COR-L47 (cell line): ENCODE results near the gene BIRC7.

Source experiments
- DNase-seq: peaks from one replicate; lab custom pipeline; 2025; lab: John Stamatoyannopoulos, UW

BIRC7 gene

GRCh38 chr20:63248835-63249591 lies 13.3 kb downstream of the BIRC7 start:
- no peak for DNase-seq

GRCh38 chr20:63249891-63250290 lies 14.2 kb downstream of the BIRC7 start:
- DNase-seq: no peak

DNA sequence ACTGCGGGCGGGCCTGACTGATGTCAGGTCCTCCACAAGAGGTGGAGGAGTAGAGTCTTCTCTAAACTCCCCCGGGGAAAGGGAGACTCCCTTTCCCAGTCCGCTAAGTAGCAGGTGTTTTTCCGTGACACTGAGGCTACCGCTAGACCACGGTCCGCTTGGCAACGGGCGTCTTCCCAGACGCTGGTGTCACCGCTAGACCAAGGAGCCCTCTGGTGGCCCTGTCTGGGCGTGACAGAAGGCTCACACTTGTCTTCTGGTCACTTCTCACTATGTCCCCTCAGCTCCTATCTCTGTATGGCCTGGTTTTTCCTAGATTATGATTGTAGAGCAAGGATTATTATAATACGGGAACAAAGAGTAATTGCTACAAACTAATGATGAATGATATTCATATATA lies 15.6 kb downstream of the BIRC7 start:
- DNase-seq: peak; percentile 12

- DNase-seq: no peak
These were observed 16.6 kb downstream of the BIRC7 start for GRCh38 chr20:63252284-63252711.

DNA sequence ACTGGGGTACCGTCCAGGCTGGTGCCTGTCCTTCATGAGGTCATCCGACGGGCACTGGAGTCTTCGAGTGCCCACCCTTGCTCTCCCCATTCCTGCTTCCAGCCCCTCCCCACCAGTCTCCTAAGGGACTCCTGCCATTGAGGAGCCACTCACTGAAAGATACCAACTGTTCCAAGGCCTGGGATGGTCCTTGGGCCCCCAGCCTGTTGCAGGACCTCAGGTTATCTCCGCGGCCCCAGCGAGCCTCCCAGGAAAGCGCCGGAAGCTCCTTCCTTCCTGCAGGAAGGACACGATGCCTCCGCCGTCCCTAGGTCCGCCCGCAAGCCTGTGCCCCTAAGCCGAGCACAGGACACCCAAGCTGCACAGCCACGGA lies 17.3 kb downstream of the BIRC7 start:
- DNase-seq: no peak

DNA sequence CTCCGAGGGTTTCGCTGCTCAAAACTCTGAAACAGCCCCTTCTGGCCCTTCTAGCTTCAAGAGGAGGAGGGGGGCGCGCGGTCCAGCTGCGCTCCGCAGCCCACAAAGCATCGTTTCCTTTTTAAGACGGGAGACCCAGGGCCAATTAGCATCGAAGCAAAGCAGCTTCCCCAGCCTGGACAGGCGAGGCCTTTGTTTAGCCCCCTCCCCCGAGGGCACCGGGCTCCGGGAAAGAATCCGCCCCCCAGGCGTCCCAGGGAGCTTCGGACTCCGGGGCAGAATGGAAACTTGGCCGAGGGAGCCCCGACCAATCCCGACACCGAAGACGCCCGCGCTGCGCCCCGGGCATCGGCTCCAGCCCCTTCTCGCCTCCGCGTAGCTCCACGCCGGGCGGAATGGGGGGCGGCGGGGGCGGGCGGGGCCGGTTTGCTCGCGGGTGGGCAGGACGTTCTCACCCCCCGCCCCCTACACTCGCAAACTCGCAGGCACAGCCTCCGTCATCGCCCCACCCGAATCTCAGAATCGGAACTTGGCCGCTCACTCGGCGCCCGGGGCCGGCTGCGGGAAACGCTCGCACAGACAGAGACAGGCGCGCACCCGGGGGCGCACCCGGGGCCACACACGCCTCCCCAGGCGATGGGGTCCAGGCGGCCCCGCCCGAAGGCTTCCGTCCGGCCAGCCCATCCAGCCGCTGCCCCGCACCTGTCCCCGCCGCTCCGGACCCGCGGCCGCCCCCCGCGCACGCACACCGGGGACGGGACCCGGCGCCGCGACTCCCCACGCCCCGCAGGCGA lies 17.9 kb downstream of the BIRC7 start:
- no peak for DNase-seq

DNA sequence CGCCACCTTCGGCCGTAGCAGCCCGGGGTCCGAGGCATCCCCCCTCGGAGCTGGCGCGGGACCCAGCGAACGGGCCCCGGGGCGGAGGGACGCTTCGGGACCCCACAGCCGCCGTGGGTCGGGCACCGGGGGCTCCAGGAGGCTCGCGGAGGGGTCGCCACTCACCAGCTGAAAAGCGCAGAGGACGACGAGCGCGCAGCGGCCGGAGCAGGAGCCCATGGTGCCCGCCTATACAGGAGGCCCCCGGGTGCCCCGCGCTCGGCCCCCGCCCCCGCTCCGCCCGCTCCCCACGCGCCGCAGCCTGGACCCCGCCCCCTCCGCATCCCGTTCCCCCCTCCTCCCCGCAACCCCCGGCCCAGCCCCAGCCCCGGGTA lies 18.5 kb downstream of the BIRC7 start, which contains the start of gene NKAIN4:
TSS of gene NKAIN4 (minus strand) at position 232 of the 374 bp plus-strand sequence. CDS start at position 219, 13 bp downstream.
- DNase-seq: no peak

- DNase-seq: no peak
These were observed 19.1 kb downstream of the BIRC7 start for GRCh38 chr20:63254606-63255384.

GRCh38 chr20:63255931-63256704 lies 20.4 kb downstream of the BIRC7 start:
- DNase-seq: no peak

DNA sequence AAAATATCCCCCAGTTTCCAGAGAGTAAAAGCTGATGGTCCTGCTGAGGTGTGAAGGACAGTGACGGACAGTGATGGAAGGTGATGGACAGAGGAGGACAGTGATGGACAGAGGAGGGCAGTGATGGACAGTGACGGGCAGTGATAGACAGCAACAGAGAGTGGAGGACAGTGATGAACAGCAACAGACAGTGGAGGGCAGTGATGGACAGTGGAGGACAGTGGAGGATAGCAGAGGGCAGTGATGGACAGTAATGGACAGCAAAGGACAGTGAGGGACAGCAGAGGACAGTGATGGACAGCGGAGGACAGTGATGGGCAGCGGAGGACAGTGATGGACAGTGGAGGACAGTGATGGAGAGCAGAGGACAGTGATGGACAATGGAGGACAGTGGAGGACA lies 21.2 kb downstream of the BIRC7 start:
- DNase-seq: no peak

DNA sequence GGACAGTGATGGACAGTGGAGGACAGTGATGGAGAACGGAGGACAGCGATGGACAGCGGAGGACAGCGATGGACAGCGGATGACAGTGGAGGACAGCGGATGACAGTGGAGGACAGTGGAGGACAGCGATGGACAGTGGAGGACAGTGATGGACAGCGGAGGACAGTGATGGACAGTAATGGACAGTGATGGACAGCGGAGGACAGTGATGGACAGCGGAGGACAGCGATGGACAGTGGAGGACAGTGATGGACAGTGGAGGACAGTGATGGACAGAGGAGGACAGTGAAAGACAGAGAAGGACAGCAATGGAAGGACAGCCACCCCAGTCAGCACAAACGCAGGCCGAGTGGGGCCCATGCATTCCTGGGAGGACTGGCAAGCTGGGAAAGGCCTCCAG lies 21.9 kb downstream of the BIRC7 start:
- no peak for DNase-seq

- no peak for DNase-seq
These were observed 23.1 kb downstream of the BIRC7 start for GRCh38 chr20:63258781-63259180.

DNA sequence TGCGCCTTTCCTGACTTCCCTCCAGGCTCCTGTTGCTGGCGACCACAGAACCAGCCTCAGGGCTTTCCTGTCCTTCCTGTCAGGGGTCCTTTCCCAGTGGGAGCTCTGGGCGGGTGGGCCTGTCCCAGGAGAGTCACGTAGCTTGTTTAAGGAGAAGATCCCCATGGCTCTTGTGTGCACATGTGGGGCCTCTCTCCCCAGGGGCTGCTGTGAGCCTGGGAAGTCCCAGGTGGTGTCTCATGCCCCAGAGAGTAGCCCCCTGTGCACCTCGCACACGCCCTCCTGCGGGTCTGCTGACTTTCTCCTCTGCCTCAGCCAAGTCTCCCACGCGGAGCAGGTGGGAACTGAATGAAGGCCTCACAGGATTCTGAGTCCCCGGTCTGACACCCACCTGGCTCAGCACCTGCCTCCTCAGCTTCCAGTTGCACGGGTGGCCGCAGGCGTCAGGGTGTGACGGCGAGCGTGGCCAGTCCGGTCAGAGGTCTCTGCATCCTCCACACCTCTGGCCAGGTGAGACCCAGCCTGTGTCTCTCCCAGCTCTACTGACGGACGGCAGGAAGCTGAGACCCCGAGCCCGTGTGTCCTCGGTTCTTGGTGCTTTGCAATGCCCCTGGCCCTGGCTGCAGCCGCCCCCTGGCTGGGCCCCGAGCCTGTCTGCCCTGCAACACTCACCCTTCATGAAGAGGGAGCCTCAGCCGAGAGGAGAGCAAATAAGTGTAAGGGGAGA lies 24.2 kb downstream of the BIRC7 start:
- no peak for DNase-seq

GRCh38 chr20:63260521-63260920 lies 24.8 kb downstream of the BIRC7 start:
- no peak for DNase-seq

DNA sequence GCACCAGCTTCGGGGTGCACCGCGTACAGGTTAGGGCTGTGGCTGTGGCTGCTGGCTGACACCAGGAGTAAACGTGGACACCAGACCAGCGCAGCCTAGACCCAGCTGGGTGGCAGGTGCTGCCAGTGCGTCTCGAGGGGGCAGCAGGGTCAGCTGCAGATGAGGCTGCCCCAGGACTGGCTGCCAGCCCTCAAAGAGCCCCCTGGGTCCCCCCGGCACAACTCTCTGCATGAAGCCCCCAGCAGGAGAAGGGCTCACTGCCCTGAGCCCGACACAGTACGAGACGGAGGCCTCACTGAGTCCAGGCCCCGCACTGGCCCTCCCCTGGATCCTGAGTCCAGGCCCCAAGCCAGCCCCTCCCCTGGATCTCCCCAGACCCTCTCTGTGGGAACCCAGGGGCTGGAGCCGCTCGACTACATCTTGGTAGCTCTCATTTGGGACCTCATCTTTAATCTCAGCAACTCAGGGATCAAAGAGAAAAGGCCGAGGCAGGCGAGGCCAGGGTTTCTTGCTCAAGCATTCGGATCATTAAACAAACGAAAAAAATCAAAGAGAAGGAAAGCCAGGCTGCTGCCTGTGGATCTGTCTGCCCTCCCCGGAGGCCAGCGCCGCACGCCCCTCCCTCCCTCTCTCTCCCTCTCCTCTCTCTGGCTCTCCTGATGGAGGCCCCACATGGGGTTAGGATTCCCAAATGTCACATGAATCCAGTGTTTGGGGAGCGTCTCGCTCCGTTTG lies 25.5 kb downstream of the BIRC7 start:
- no peak for DNase-seq

DNA sequence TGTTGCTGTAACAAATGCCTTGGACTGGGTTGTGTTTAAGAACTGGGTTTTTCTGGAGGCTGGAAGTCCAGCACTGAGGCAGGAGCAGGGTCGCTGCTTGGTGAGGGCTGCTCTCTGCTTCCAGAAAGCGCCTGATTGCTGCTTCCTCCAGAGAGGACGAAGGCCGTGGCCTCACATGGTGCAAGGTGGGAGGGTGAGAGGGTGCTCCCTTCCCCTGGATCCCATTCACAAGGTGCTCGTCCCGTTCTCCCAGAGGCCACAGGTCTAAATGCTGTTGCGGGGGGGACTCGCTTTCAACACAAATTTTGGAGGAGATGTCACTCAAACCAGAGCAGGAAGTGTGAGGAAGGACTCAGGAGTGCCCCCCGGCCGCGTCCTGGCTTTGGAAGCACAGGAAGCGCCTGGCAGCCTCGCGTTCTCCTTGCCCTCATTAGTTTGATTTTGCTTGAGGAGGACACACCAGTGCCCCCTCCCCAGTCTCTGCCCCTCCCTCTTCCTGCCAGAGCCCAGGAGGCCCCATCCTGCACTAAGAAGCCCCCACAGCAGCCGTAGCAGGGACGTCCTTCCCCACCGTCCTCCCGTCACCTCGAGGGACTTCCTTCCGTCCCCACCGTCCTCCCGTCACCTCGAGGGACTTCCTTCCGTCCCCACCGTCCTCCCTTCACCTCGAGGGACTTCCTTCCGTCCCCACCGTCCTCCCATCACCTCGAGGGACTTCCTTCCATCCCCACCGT lies 26.3 kb downstream of the BIRC7 start:
- no peak for DNase-seq

DNA sequence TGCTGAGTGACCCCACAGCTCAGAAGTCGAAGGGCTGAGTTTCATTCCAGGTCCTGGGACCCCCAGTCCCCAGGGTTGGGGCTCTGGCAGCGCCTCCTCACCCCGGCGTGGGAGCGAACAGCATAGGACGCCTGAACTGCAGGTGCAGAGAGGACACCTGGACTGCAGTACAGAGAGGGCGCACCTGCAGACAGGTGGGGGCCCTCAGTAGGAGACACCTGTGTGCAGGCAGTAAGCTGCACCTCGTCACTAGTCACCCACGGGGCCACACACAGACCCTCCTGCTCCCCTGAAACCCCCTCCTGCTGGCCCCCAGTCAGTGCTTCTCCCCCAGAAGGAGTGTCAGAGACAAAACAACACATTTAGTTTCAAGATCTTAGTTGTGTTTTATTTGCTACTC lies 27.1 kb downstream of the BIRC7 start:
- DNase-seq: no peak

DNA sequence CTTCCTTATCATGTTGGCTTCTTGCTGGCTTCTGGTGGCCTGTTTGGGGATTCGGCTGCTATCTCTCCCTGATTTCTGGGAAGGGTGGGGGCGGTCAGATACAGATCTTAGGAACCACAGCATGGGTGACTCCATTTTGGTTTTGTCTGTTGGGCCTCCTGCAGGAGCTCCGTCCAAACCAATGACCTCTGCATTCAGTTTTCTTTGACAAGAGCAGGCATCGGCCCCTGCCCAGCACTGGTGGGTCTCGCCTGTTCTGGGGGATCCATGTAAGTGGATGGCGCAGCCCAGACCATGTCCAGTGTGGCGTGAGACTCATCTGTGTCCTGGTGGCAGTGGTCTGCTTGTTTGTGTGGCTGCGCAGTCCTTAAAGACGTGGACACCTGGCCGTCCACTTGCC lies 28.3 kb downstream of the BIRC7 start:
- DNase-seq: no peak

GRCh38 chr20:63264519-63264918 lies 28.8 kb downstream of the BIRC7 start:
- DNase-seq: no peak
